Testis (tissue), 2 donors: Measurements from ENCODE around the gene SLC7A6.

Source experiments
- POLR2A ChIP-seq: fragments of 450-650 bp; IDR thresholded peaks from one replicate; pipeline ENCODE4 v1.6.1; 2017; ENCODE audit warnings: antibody characterized with exemption, mild to moderate bottlenecking, moderate library complexity
- TF ChIP-seq, protein P1 (sequence below), 3 experiments: fragments of 450-650 bp in 2 of 3; fragments of 200-600 bp in 1 of 3; sonication (generic) in 1 of 3; IDR thresholded peaks; one replicate each; pipeline ENCODE4 v1.5.1; 2016 to 2019; ENCODE audit warnings: antibody characterized with exemption in 3 of 3, mild to moderate bottlenecking in 2 of 3, moderate library complexity in 1 of 3

DNA sequence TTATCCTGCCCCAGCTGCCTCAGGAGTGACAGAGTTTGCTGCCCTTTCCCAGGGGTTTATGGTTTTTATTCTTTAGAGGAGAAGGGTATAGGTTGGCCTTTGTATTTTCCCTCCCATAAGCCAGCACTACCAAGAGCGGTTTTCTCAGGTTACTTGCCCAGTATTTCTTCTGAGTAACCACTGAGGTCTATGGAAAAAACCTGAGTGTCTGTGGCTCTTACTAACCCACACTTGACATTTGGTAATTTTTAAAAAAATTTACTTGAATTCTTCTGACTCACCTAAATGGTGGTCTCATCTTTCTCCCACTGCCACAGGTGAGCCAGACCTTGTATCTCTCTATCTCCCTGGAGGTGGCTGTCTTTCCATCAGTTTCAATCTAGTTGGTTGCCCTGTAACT lies 6.0 kb downstream of the SLC7A6 start:
- TF ChIP-seq, protein P1, sequence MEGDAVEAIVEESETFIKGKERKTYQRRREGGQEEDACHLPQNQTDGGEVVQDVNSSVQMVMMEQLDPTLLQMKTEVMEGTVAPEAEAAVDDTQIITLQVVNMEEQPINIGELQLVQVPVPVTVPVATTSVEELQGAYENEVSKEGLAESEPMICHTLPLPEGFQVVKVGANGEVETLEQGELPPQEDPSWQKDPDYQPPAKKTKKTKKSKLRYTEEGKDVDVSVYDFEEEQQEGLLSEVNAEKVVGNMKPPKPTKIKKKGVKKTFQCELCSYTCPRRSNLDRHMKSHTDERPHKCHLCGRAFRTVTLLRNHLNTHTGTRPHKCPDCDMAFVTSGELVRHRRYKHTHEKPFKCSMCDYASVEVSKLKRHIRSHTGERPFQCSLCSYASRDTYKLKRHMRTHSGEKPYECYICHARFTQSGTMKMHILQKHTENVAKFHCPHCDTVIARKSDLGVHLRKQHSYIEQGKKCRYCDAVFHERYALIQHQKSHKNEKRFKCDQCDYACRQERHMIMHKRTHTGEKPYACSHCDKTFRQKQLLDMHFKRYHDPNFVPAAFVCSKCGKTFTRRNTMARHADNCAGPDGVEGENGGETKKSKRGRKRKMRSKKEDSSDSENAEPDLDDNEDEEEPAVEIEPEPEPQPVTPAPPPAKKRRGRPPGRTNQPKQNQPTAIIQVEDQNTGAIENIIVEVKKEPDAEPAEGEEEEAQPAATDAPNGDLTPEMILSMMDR (IDR thresholded peaks at IDR 0.05), result no peak
- no peak for TF ChIP-seq POLR2A
